GM12878 (cell line): Measurements from ENCODE around the gene MCM9. TPM values are rescaled to one million over a fixed set of nuclear protein-coding genes. Genes with fewer than 3 reads are reported as not detected.

ENCODE experiments used
- ATAC-seq: fragments of 200-7000 bp; cut with Tn5 transposase; 3 replicates; pipeline ENCODE4 v1.9.1; 2020; ENCODE audit warnings: mild to moderate bottlenecking, moderate library complexity
- BruUV-seq: library from RNA; stranded (reverse); fragments of 400-500 nt; replicated peaks from 2 replicates; lab custom pipeline; 2021; lab: Mats Ljungman, UMichigan
- CTCF ChIA-PET: fragments of 300-600 bp; sonication (Branson Sonifier 250); formaldehyde crosslinking; extraction: SDS; loops from one replicate; lab custom pipeline; 2021; ENCODE audit warnings: inconsistent platforms; lab: Yijun Ruan, JAX
- POLR2A ChIA-PET: fragments of 350-600 bp; formaldehyde crosslinking; extraction: SDS; loops from one replicate; lab custom pipeline; 2021; ENCODE audit warnings: inconsistent platforms; lab: Charles Lee
- RAD21 ChIA-PET: fragments of 300-600 bp; sonication (Branson Sonifier 250); formaldehyde crosslinking; loops from one replicate; lab custom pipeline; 2023; ENCODE audit warnings: antibody characterized with exemption; ENCODE audit not compliant: unreplicated experiment; lab: Charles Lee
- SMC1A ChIA-PET: fragments of 300-600 bp; sonication (Branson Sonifier 250); formaldehyde crosslinking; loops from one replicate; lab custom pipeline; 2023; ENCODE audit not compliant: unreplicated experiment, uncharacterized antibody; lab: Charles Lee
- DNase-seq: peaks from one replicate; pipeline ENCODE4 v3.0.0-alpha.2; 2011; ENCODE audit warnings: low read depth, low spot score
- FAIRE-seq: peaks from 3 replicates; lab custom pipeline; 2011; peaks lifted over from hg19 to GRCh38; lab: Jason Lieb, UNC
- H2AFZ ChIP-seq: 2 replicates; pipeline ENCODE4 v1.6.0; 2011; ENCODE audit warnings: low read depth, low read length, control low read depth; ENCODE audit not compliant: control insufficient read depth
- H3K27ac ChIP-seq: 2 replicates; pipeline ENCODE4 v1.5.1; 2011; ENCODE audit warnings: control low read depth; ENCODE audit not compliant: control insufficient read depth, insufficient read depth
- H3K27me3 ChIP-seq, 2 experiments: replicated peaks in 1 of 2; 2 replicates each; pipeline versions ENCODE4 v1.6.0 to v1.6.1; 2011; ENCODE audit warnings: low read length in 1 of 2; ENCODE audit not compliant: control insufficient read depth in 2 of 2, insufficient read depth in 2 of 2
- H3K36me3 ChIP-seq, 2 experiments: 2 replicates each; pipeline ENCODE4 v1.5.1; 2011; ENCODE audit warnings: low read length in 1 of 2; ENCODE audit not compliant: control insufficient read depth in 2 of 2, insufficient read depth in 2 of 2
- H3K4me1 ChIP-seq: 2 replicates; pipeline ENCODE4 v1.6.1; 2011; ENCODE audit warnings: mild to moderate bottlenecking, low read length, moderate library complexity, mixed read lengths; ENCODE audit not compliant: control insufficient read depth, insufficient read depth
- H3K4me2 ChIP-seq: 2 replicates; pipeline ENCODE4 v1.6.0; 2011; ENCODE audit warnings: control low read depth; ENCODE audit not compliant: control insufficient read depth, insufficient read depth
- H3K4me3 ChIP-seq: fragments of 200-600 bp; sonication (generic); 2 replicates; pipeline ENCODE4 v1.5.1; 2016
- H3K79me2 ChIP-seq: 2 replicates; pipeline ENCODE4 v1.6.0; 2011; ENCODE audit warnings: low read length; ENCODE audit not compliant: control insufficient read depth, insufficient read depth
- H3K9ac ChIP-seq: 2 replicates; pipeline ENCODE4 v1.8.0; 2011; ENCODE audit warnings: low read length, control low read depth, mixed read lengths; ENCODE audit not compliant: control insufficient read depth, insufficient read depth
- H3K9me3 ChIP-seq: replicated peaks from 3 replicates; pipeline ENCODE4 v1.5.1; 2011; ENCODE audit warnings: mild to moderate bottlenecking, low read length; ENCODE audit not compliant: control insufficient read depth, insufficient read depth
- H4K20me1 ChIP-seq: 2 replicates; pipeline ENCODE4 v1.6.0; 2011; ENCODE audit not compliant: control insufficient read depth, insufficient read depth
- CBFB ChIP-seq: IDR thresholded peaks from 2 replicates; pipeline ENCODE4 v1.6.1; 2016; ENCODE audit warnings: antibody characterized with exemption, low read depth
- EGR1 ChIP-seq, 2 experiments: IDR thresholded peaks; 1 replicate in 1 of 2; 2 replicates in 1 of 2; pipeline ENCODE4 v1.6.1; 2011 to 2012; ENCODE audit warnings: low read depth in 2 of 2, low read length in 2 of 2, borderline replicate concordance in 1 of 2, mild to moderate bottlenecking in 1 of 2, moderate library complexity in 1 of 2
- FOXK2 ChIP-seq: fragments of 450-650 bp; IDR thresholded peaks from 2 replicates; pipeline ENCODE4 v1.6.1; 2017; ENCODE audit warnings: mild to moderate bottlenecking, moderate library complexity
- KDM1A ChIP-seq: fragments of 200-600 bp; sonication (generic); IDR thresholded peaks from 2 replicates; pipeline ENCODE4 v1.6.1; 2016; ENCODE audit warnings: borderline replicate concordance
- KLF5 ChIP-seq: fragments of 450-650 bp; IDR thresholded peaks from 2 replicates; pipeline ENCODE4 v1.6.1; 2014; ENCODE audit warnings: mild to moderate bottlenecking; ENCODE audit not compliant: partially characterized antibody
- MXI1 ChIP-seq: fragments of 150-350 bp; IDR thresholded peaks from 2 replicates; pipeline ENCODE4 v1.6.1; 2011; ENCODE audit warnings: low read depth, mild to moderate bottlenecking, inconsistent platforms, low read length, improper control_type of control experiment
- NFXL1 ChIP-seq: fragments of 450-650 bp; IDR thresholded peaks from 2 replicates; pipeline ENCODE4 v1.6.1; 2017; ENCODE audit warnings: antibody characterized with exemption, mild to moderate bottlenecking, borderline replicate concordance
- NR2C1 ChIP-seq: fragments of 450-650 bp; IDR thresholded peaks from 2 replicates; pipeline ENCODE4 v1.6.1; 2017; ENCODE audit warnings: antibody characterized with exemption, mild to moderate bottlenecking, moderate library complexity
- PML ChIP-seq: IDR thresholded peaks from 2 replicates; pipeline ENCODE4 v1.6.1; 2012; ENCODE audit warnings: low read length, inconsistent platforms
- RELB ChIP-seq: fragments of 450-650 bp; IDR thresholded peaks from 2 replicates; pipeline ENCODE4 v1.6.1; 2017; ENCODE audit warnings: low read depth, mild to moderate bottlenecking, moderate library complexity
- RUNX3 ChIP-seq: IDR thresholded peaks from 2 replicates; pipeline ENCODE4 v1.6.1; 2012; ENCODE audit warnings: low read length, inconsistent platforms
- SP1 ChIP-seq: IDR thresholded peaks from one replicate; pipeline ENCODE4 v1.6.1; 2011; ENCODE audit warnings: low read depth, low read length
- STAT3 ChIP-seq: IDR thresholded peaks from 2 replicates; pipeline ENCODE4 v1.6.1; 2011; ENCODE audit warnings: low read depth, low read length, improper control_type of control experiment
- TAF1 ChIP-seq: IDR thresholded peaks from 2 replicates; pipeline ENCODE4 v1.6.1; 2011; ENCODE audit warnings: mild to moderate bottlenecking, low read depth, low read length, borderline replicate concordance
- ZNF622 ChIP-seq: fragments of 450-650 bp; IDR thresholded peaks from 2 replicates; pipeline ENCODE4 v1.6.1; 2017; ENCODE audit warnings: mild to moderate bottlenecking, inconsistent platforms
- WGBS: methylation state at CpG from one replicate; pipeline ENCODE4 v1.1.6; 2016; ENCODE audit warnings: low lambda C conversion rate; ENCODE audit not compliant: insufficient replicate concordance, insufficient coverage; ENCODE audit errors: missing lambda C conversion rate; 5-methylcytosine and 5-hydroxymethylcytosine counted together
- in situ Hi-C: fragments of 300-500 bp; cut with MboI; formaldehyde crosslinking; loops from 9 replicates; pipeline ENCODE4 v1.14.3; 2018; ENCODE audit warnings: mixed read lengths
- intact Hi-C: fragments of 100-400 bp; cut with micrococcal nuclease; formaldehyde crosslinking; loops from one replicate; pipeline ENCODE4 v1.14.2; 2022; ENCODE audit not compliant: unreplicated experiment
- polyA plus RNA-seq, 11 experiments: library from polyadenylated mRNA; depleted of rRNA in 4 of 11; unstranded in 6 of 11; stranded (reverse) in 5 of 11; fragments of >200 nt; fragmentation: Nextera tagmentation in 4 of 11; fragmentation: Illumina TruSeq in 1 of 11; extraction: Ambion mirVana in 4 of 11; extraction: Trizol in 1 of 11; gene quantifications; 1 replicate in 1 of 11; 2 replicates in 10 of 11; pipeline versions ENCODE4 v1.2.1 to v1.2.3, GENCODE V29; 2011 to 2016; ENCODE audit warnings: inconsistent platforms in 2 of 11, missing spikeins in 2 of 11, low read depth in 1 of 11
- total RNA-seq, 4 experiments: library from RNA; depleted of rRNA in 3 of 4; stranded (reverse); fragments of >200 nt in 3 of 4; fragmentation: Illumina TruSeq in 1 of 4; extraction: Trizol in 1 of 4; gene quantifications; 2 replicates each; pipeline versions ENCODE4 v1.2.1 to v1.2.3, GENCODE V29; 2013 to 2021
- TF ChIP-seq, protein P1 (sequence below): fragments of 450-650 bp; IDR thresholded peaks from 2 replicates; pipeline ENCODE4 v1.6.1; 2014; ENCODE audit warnings: mild to moderate bottlenecking
- TF ChIP-seq, protein P2 (sequence below): fragments of 450-650 bp; IDR thresholded peaks from 2 replicates; pipeline ENCODE4 v1.6.1; 2016; ENCODE audit warnings: mild to moderate bottlenecking

Gene MCM9
- total and polyA plus RNA-seq, 10 of the 15 experiments (the other 5 are each of a cell fraction or from before 2014, with no cell fraction given): 3.4 to 18.5 (median 9.7) TPM

- H3K79me2 ChIP-seq: no peaks in the 10 kb centered on the region
- ATAC-seq (no peak), DNase-seq (no peak)
- in situ Hi-C loops (loop anchor here (10.0 kb wide), 1 partner anchor 195 kb away; no protein-coding TSS in a partner anchor), intact Hi-C loops (no loop called here)
- no peak overlapping the region for H3K4me2 ChIP-seq
- H3K9me3 ChIP-seq: no peaks in the 10 kb centered on the region
- no peaks in the 10 kb centered on the region for H4K20me1 ChIP-seq
- H3K9ac ChIP-seq: no peak overlapping the region
- ChIA-PET POLR2A (no interaction called here), CTCF (interaction anchor here (1.5 to 2.0 kb wide), 2 partner anchors 9 to 13 kb away, joined by 5 to 6 read pairs; no protein-coding TSS in a partner anchor)
- BruUV-seq: no TSS peak
- no peaks in the 10 kb centered on the region; a peak in 1 of 4 replicates for H3K27me3 ChIP-seq
- no peak overlapping the region for H3K4me3 ChIP-seq
- no peak overlapping the region for H2AFZ ChIP-seq
- TF ChIP-seq, protein P1, sequence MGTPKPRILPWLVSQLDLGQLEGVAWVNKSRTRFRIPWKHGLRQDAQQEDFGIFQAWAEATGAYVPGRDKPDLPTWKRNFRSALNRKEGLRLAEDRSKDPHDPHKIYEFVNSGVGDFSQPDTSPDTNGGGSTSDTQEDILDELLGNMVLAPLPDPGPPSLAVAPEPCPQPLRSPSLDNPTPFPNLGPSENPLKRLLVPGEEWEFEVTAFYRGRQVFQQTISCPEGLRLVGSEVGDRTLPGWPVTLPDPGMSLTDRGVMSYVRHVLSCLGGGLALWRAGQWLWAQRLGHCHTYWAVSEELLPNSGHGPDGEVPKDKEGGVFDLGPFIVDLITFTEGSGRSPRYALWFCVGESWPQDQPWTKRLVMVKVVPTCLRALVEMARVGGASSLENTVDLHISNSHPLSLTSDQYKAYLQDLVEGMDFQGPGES: no peak
- TF ChIP-seq RUNX3 (no peak), ZNF622 (no peak), SP1 (no peak), FOXK2 (no peak), PML (no peak), KDM1A (no peak), STAT3 (no peak), NFXL1 (no peak), RELB (no peak), NR2C1 (no peak), CBFB (no peak), TAF1 (no peak), KLF5 (no peak), MXI1 (no peak), EGR1 (IDR thresholded peaks at IDR 0.05; ENCODE audit: borderline replicate concordance in 1 of 2, low read depth in 2 of 2, low read length in 2 of 2) (no peak)
- TF ChIP-seq, protein P2, sequence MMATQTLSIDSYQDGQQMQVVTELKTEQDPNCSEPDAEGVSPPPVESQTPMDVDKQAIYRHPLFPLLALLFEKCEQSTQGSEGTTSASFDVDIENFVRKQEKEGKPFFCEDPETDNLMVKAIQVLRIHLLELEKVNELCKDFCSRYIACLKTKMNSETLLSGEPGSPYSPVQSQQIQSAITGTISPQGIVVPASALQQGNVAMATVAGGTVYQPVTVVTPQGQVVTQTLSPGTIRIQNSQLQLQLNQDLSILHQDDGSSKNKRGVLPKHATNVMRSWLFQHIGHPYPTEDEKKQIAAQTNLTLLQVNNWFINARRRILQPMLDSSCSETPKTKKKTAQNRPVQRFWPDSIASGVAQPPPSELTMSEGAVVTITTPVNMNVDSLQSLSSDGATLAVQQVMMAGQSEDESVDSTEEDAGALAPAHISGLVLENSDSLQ: no peak
- TF ChIP-seq, all 136 proteins: peak for 0
- Histone ChIP-seq H3K4me1 (no peaks in the 10 kb centered on the region), H3K36me3 (no peaks in the 10 kb centered on the region), H3K27ac (no peak overlapping the region)
- RAD21 ChIA-PET: interaction anchor here (0.6 kb wide), 1 partner anchor 256 kb away, joined by 5 read pairs; no protein-coding TSS in a partner anchor
- SMC1A ChIA-PET: interaction anchor here (1.2 kb wide), 1 partner anchor 340 kb away, joined by 3 read pairs; no protein-coding TSS in a partner anchor
- WGBS: 92% methylated on average over 2 of the region's 2 CpGs
- no peak for FAIRE-seq
Observed at GRCh38 chr6:118770112-118770788, 164.7 kb downstream of the MCM9 start.
